ENCODE measurements around the gene CAMK2D.

Gene CAMK2D

GRCh38 chr4:113467581-113467980 lies 294.0 kb downstream of the CAMK2D start:
- H3K18ac ChIP-seq (ENCODE audit: low read length), result no peak overlapping the region
- H3K36me3 ChIP-seq (ENCODE audit: control insufficient read depth, insufficient read depth, low read length), result no peaks in the 10 kb centered on the region
- no peak overlapping the region for H3K4me2 ChIP-seq (ENCODE audit: low read length)
- H3K79me2 ChIP-seq (ENCODE audit: control insufficient read depth, insufficient read depth, low read length), result no peaks in the 10 kb centered on the region
- H3K4me3 ChIP-seq (ENCODE audit: low read length), result no peak overlapping the region
- H3K23ac ChIP-seq (ENCODE audit: low read length), result no peak overlapping the region
- H3K56ac ChIP-seq (ENCODE audit: low read length), result no peak overlapping the region
- no peak overlapping the region for H2BK5ac ChIP-seq (ENCODE audit: low read length)
- WGBS (ENCODE audit: extremely low coverage, insufficient coverage, low lambda C conversion rate), result no CpG with 5 or more reads among the region's 2 CpGs
- no peak for DNase-seq
- no peaks in the 10 kb centered on the region for H3K27me3 ChIP-seq (ENCODE audit: insufficient read depth, low read length, poor library complexity)
- H3K4me1 ChIP-seq (ENCODE audit: control insufficient read depth, low read depth, low read length), result no peaks in the 10 kb centered on the region
- no peak overlapping the region for H3K9ac ChIP-seq (ENCODE audit: low read length)
- H2BK120ac ChIP-seq (ENCODE audit: low read depth, low read length), result no peak overlapping the region
- no peak overlapping the region for H2AK5ac ChIP-seq (ENCODE audit: low read length)
- no peak overlapping the region for H4K8ac ChIP-seq (ENCODE audit: low read depth, low read length)
- H3K4ac ChIP-seq (ENCODE audit: low read depth, low read length), result no peak overlapping the region
- H2BK15ac ChIP-seq (replicated peaks; ENCODE audit: low read depth), result no peak overlapping the region
- H3K27ac ChIP-seq (ENCODE audit: low read depth, low read length), result no peak overlapping the region
- no peaks in the 10 kb centered on the region for H3K79me1 ChIP-seq (ENCODE audit: low read length)
- no peak overlapping the region for H4K5ac ChIP-seq (ENCODE audit: low read length)

DNA sequence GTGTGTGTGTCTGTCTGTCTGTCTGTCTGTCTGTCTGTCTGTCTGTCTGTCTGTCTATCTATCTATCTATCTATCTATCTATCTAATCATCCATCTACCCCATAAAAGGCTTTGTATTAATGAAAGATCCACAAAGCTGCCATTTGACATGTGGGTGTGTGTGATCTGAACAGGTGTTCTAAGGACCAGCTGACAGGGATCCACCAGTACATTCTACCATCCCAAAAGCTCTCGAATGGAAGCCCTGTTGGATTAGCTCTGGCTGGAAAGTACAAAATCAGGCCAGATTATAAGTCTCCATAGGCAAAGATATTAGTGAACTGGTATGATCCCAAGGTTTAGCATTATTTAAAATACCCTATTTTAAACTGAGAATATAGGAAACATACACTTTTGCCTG lies 299.3 kb downstream of the CAMK2D start:
- no peak overlapping the region for H2BK5ac ChIP-seq (ENCODE audit: low read length)
- H3K79me2 ChIP-seq (ENCODE audit: control insufficient read depth, insufficient read depth, low read length), result no peaks in the 10 kb centered on the region
- no peak overlapping the region for H4K5ac ChIP-seq (ENCODE audit: low read length)
- H3K4me2 ChIP-seq (ENCODE audit: low read length), result no peak overlapping the region
- H3K36me3 ChIP-seq (ENCODE audit: control insufficient read depth, insufficient read depth, low read length), result no peaks in the 10 kb centered on the region
- H3K27ac ChIP-seq (ENCODE audit: low read depth, low read length), result no peak overlapping the region
- no peak overlapping the region for H3K9ac ChIP-seq (ENCODE audit: low read length)
- no peak overlapping the region for H4K8ac ChIP-seq (ENCODE audit: low read depth, low read length)
- WGBS (ENCODE audit: extremely low coverage, insufficient coverage, low lambda C conversion rate), result no CpG with 5 or more reads among the region's 1 CpG
- no peak overlapping the region for H3K4me3 ChIP-seq (ENCODE audit: low read length)
- H3K4ac ChIP-seq (ENCODE audit: low read depth, low read length), result no peak overlapping the region
- no peak for DNase-seq
- no peaks in the 10 kb centered on the region for H3K4me1 ChIP-seq (ENCODE audit: control insufficient read depth, low read depth, low read length)
- no peaks in the 10 kb centered on the region for H3K27me3 ChIP-seq (ENCODE audit: insufficient read depth, low read length, poor library complexity)
- H3K23ac ChIP-seq (ENCODE audit: low read length), result no peak overlapping the region
- H3K79me1 ChIP-seq (ENCODE audit: low read length), result no peaks in the 10 kb centered on the region
- no peak overlapping the region for H2BK15ac ChIP-seq (replicated peaks; ENCODE audit: low read depth)
- no peak overlapping the region for H3K18ac ChIP-seq (ENCODE audit: low read length)
- no peak overlapping the region for H2BK120ac ChIP-seq (ENCODE audit: low read depth, low read length)
- no peak overlapping the region for H3K56ac ChIP-seq (ENCODE audit: low read length)
- H2AK5ac ChIP-seq (ENCODE audit: low read length), result no peak overlapping the region

DNA sequence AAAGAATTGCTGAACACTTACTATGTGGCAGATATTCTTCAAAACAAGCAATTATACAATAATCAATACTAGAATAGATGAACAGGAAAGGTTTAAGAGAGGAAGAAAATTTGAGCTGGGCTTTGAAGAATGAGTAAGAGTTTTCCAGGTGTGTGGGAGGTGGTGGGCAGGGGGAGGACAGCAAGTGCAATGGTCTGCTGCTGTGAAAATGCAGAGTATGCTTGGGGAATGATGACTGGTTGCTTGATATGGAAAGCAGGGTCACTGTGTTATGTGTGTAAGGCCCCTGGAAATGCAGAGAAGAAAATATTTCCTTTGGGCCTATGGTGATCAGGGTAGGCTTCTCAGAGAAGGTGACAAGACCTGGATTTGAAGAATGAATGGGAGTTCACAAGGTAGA lies 300.3 kb downstream of the CAMK2D start:
- no peak overlapping the region for H3K18ac ChIP-seq (ENCODE audit: low read length)
- H2BK120ac ChIP-seq (ENCODE audit: low read depth, low read length), result no peak overlapping the region
- H2BK5ac ChIP-seq (ENCODE audit: low read length), result no peak overlapping the region
- no peak overlapping the region for H4K5ac ChIP-seq (ENCODE audit: low read length)
- no peak for DNase-seq
- H2BK15ac ChIP-seq (replicated peaks; ENCODE audit: low read depth), result no peak overlapping the region
- no peak overlapping the region for H3K4me3 ChIP-seq (ENCODE audit: low read length)
- no peak overlapping the region for H4K8ac ChIP-seq (ENCODE audit: low read depth, low read length)
- no peak overlapping the region for H3K4ac ChIP-seq (ENCODE audit: low read depth, low read length)
- no peaks in the 10 kb centered on the region for H3K36me3 ChIP-seq (ENCODE audit: control insufficient read depth, insufficient read depth, low read length)
- H3K4me1 ChIP-seq (ENCODE audit: control insufficient read depth, low read depth, low read length), result no peaks in the 10 kb centered on the region
- no peak overlapping the region for H2AK5ac ChIP-seq (ENCODE audit: low read length)
- no peak overlapping the region for H3K27ac ChIP-seq (ENCODE audit: low read depth, low read length)
- H3K79me1 ChIP-seq (ENCODE audit: low read length), result no peaks in the 10 kb centered on the region
- H3K79me2 ChIP-seq (ENCODE audit: control insufficient read depth, insufficient read depth, low read length), result no peaks in the 10 kb centered on the region
- no peaks in the 10 kb centered on the region for H3K27me3 ChIP-seq (ENCODE audit: insufficient read depth, low read length, poor library complexity)
- no peak overlapping the region for H3K23ac ChIP-seq (ENCODE audit: low read length)
- H3K9ac ChIP-seq (ENCODE audit: low read length), result no peak overlapping the region
- H3K56ac ChIP-seq (ENCODE audit: low read length), result no peak overlapping the region
- H3K4me2 ChIP-seq (ENCODE audit: low read length), result no peak overlapping the region

DNA sequence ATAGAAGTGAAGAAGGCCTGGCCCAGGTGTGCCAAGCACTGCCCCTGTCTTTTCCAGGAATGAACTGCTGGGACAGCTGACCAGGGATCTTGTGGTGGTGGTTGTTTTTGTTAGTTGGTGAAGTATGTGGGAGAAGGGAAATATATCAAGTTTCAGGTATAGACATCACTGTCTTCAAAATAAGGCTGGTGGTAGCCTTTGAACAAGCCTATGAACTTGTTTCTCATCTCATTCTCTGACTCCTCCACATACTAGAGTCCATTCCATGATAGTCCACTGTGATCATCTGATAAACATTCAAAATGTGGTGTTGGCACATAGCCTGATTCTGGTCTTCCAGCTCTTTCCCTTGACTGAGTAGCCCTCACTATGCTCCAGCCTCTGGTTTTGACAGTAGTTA lies 303.7 kb downstream of the CAMK2D start:
- no peak overlapping the region for H3K9ac ChIP-seq (ENCODE audit: low read length)
- H2BK120ac ChIP-seq (ENCODE audit: low read depth, low read length), result no peak overlapping the region
- H2BK15ac ChIP-seq (replicated peaks; ENCODE audit: low read depth), result no peak overlapping the region
- H2BK5ac ChIP-seq (ENCODE audit: low read length), result no peak overlapping the region
- H3K18ac ChIP-seq (ENCODE audit: low read length), result no peak overlapping the region
- H4K8ac ChIP-seq (ENCODE audit: low read depth, low read length), result no peak overlapping the region
- H3K79me2 ChIP-seq (ENCODE audit: control insufficient read depth, insufficient read depth, low read length), result no peaks in the 10 kb centered on the region
- no peak overlapping the region for H2AK5ac ChIP-seq (ENCODE audit: low read length)
- no peaks in the 10 kb centered on the region for H3K4me1 ChIP-seq (ENCODE audit: control insufficient read depth, low read depth, low read length)
- H4K5ac ChIP-seq (ENCODE audit: low read length), result no peak overlapping the region
- no peak for DNase-seq
- no peak overlapping the region for H3K56ac ChIP-seq (ENCODE audit: low read length)
- no peak overlapping the region for H3K23ac ChIP-seq (ENCODE audit: low read length)
- no peaks in the 10 kb centered on the region for H3K79me1 ChIP-seq (ENCODE audit: low read length)
- H3K27me3 ChIP-seq (ENCODE audit: insufficient read depth, low read length, poor library complexity), result no peaks in the 10 kb centered on the region
- H3K4ac ChIP-seq (ENCODE audit: low read depth, low read length), result no peak overlapping the region
- H3K36me3 ChIP-seq (ENCODE audit: control insufficient read depth, insufficient read depth, low read length), result no peaks in the 10 kb centered on the region
- H3K4me3 ChIP-seq (ENCODE audit: low read length), result no peak overlapping the region
- H3K4me2 ChIP-seq (ENCODE audit: low read length), result no peak overlapping the region
- H3K27ac ChIP-seq (ENCODE audit: low read depth, low read length), result no peak overlapping the region

- Histone ChIP-seq H2BK15ac (replicated peaks; ENCODE audit: low read depth) (no peak overlapping the region), H3K4me3 (ENCODE audit: low read length) (no peak overlapping the region), H3K56ac (ENCODE audit: low read length) (no peak overlapping the region), H3K27me3 (ENCODE audit: insufficient read depth, low read length, poor library complexity) (no peaks in the 10 kb centered on the region), H2AK5ac (ENCODE audit: low read length) (no peak overlapping the region), H4K8ac (ENCODE audit: low read depth, low read length) (no peak overlapping the region), H3K18ac (ENCODE audit: low read length) (no peak overlapping the region), H3K9ac (ENCODE audit: low read length) (no peak overlapping the region), H4K5ac (ENCODE audit: low read length) (no peak overlapping the region), H3K4me2 (ENCODE audit: low read length) (no peak overlapping the region), H3K36me3 (ENCODE audit: control insufficient read depth, insufficient read depth, low read length) (no peaks in the 10 kb centered on the region), H3K4ac (ENCODE audit: low read depth, low read length) (no peak overlapping the region), H3K23ac (ENCODE audit: low read length) (no peak overlapping the region), H3K79me2 (ENCODE audit: control insufficient read depth, insufficient read depth, low read length) (no peaks in the 10 kb centered on the region), H2BK5ac (ENCODE audit: low read length) (no peak overlapping the region), H3K27ac (ENCODE audit: low read depth, low read length) (no peak overlapping the region), H3K79me1 (ENCODE audit: low read length) (no peaks in the 10 kb centered on the region), H3K4me1 (ENCODE audit: control insufficient read depth, low read depth, low read length) (no peaks in the 10 kb centered on the region), H2BK120ac (ENCODE audit: low read depth, low read length) (no peak overlapping the region)
- DNase-seq, result no peak
- WGBS (ENCODE audit: extremely low coverage, insufficient coverage, low lambda C conversion rate), result no CpG with 5 or more reads among the region's 8 CpGs
Measured at GRCh38 chr4:113457121-113457520, 304.4 kb downstream of the CAMK2D start.

GRCh38 chr4:113455061-113455460 lies 306.5 kb downstream of the CAMK2D start:
- Histone ChIP-seq H3K79me2 (ENCODE audit: control insufficient read depth, insufficient read depth, low read length) (no peaks in the 10 kb centered on the region), H3K4me2 (ENCODE audit: low read length) (no peak overlapping the region), H3K56ac (ENCODE audit: low read length) (no peak overlapping the region), H3K79me1 (ENCODE audit: low read length) (no peaks in the 10 kb centered on the region), H2BK120ac (ENCODE audit: low read depth, low read length) (no peak overlapping the region), H3K9ac (ENCODE audit: low read length) (no peak overlapping the region), H4K5ac (ENCODE audit: low read length) (no peak overlapping the region), H3K4me1 (ENCODE audit: control insufficient read depth, low read depth, low read length) (no peaks in the 10 kb centered on the region), H2BK5ac (ENCODE audit: low read length) (no peak overlapping the region), H3K4ac (ENCODE audit: low read depth, low read length) (peak overlapping the region; percentile 12), H2BK15ac (replicated peaks; ENCODE audit: low read depth) (no peak overlapping the region), H3K18ac (ENCODE audit: low read length) (no peak overlapping the region), H3K23ac (ENCODE audit: low read length) (no peak overlapping the region), H3K27me3 (ENCODE audit: insufficient read depth, low read length, poor library complexity) (no peaks in the 10 kb centered on the region), H3K4me3 (ENCODE audit: low read length) (no peak overlapping the region), H3K36me3 (ENCODE audit: control insufficient read depth, insufficient read depth, low read length) (no peaks in the 10 kb centered on the region), H4K8ac (ENCODE audit: low read depth, low read length) (no peak overlapping the region), H2AK5ac (ENCODE audit: low read length) (no peak overlapping the region), H3K27ac (ENCODE audit: low read depth, low read length) (no peak overlapping the region)
- WGBS (ENCODE audit: extremely low coverage, insufficient coverage, low lambda C conversion rate), result no CpG with 5 or more reads among the region's 2 CpGs
- DNase-seq, result no peak

Data from mesendoderm (in vitro differentiated cells).